Measurements from ENCODE around the gene JAG2. TPM values are rescaled to one million over a fixed set of nuclear protein-coding genes. Genes with fewer than 3 reads are reported as not detected.

The JAG2 gene
- total RNA-seq, 1 donor from 2014 or later, result 26.1 TPM

DNA sequence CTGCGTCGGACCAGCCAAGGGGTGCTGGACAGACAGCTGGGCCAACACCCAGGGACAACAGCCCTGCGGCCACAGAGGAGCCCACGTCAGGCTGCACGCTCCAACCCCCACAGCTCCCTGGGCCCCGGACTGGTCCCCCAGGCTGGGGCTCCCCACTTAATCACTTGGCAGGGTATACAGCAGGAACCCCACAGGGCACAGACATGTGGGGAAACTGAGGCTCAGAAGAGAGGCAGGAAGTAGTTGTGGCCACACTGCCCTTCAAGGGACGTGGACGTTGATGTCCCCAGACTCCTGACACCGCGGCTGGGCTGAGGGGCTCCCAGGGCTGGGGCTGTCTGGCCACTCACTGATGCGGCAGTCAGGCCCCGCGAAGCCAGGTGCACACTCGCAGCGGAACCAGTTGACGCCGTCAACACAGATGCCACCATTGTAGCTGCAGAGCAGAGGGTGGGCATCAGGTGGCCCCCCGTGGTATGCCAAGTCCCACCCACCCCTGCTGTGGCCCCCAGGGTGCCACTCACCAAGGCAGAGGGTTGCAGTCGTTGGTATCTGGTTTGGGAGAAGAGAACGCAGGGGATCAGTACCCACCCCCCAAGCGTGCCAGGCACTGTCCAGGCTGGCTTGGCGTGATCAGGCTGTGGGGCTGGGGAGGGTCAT lies 21.5 kb downstream of the JAG2 start:
- no peaks in the 10 kb centered on the region for H3K9me3 ChIP-seq (replicated peaks)
- no peak for TF ChIP-seq CTCF (IDR thresholded peaks at IDR 0.05; ENCODE audit: borderline replicate concordance)
- no peaks in the 10 kb centered on the region for H3K27me3 ChIP-seq (ENCODE audit: low read depth)
- peak; percentile 12 for DNase-seq
- intact Hi-C loops (cut with micrococcal nuclease), result no loop called here
- H3K27ac ChIP-seq (replicated peaks), result no peak overlapping the region
- no peak overlapping the region for H3K4me3 ChIP-seq
- peaks cover 7% of the 10 kb centered on the region for H3K4me1 ChIP-seq
- peaks cover 79% of the 10 kb centered on the region for H3K36me3 ChIP-seq

- peaks cover 81% of the 10 kb centered on the region for H3K36me3 ChIP-seq
- TF ChIP-seq CTCF (IDR thresholded peaks at IDR 0.05; ENCODE audit: borderline replicate concordance), result no peak
- no peak overlapping the region for H3K27ac ChIP-seq (replicated peaks)
- H3K27me3 ChIP-seq (ENCODE audit: low read depth), result no peaks in the 10 kb centered on the region
- H3K4me1 ChIP-seq, result no peaks in the 10 kb centered on the region
- no peak overlapping the region for H3K4me3 ChIP-seq
- H3K9me3 ChIP-seq (replicated peaks), result peaks cover under 1% of the 10 kb centered on the region
- peak; percentile 14 for DNase-seq
- intact Hi-C loops (cut with micrococcal nuclease), result no loop called here
Measured at GRCh38 chr14:105146181-105146975, 22.2 kb downstream of the JAG2 start.

GRCh38 chr14:105145381-105146180 lies 23.0 kb downstream of the JAG2 start:
- no peaks in the 10 kb centered on the region for H3K27me3 ChIP-seq (ENCODE audit: low read depth)
- H3K9me3 ChIP-seq (replicated peaks), result peaks cover 9% of the 10 kb centered on the region
- intact Hi-C loops (cut with micrococcal nuclease), result no loop called here
- H3K27ac ChIP-seq (replicated peaks), result no peak overlapping the region
- no peak overlapping the region for H3K4me3 ChIP-seq
- H3K4me1 ChIP-seq, result no peaks in the 10 kb centered on the region
- no peak for DNase-seq
- peaks cover 81% of the 10 kb centered on the region for H3K36me3 ChIP-seq
- no peak for TF ChIP-seq CTCF (IDR thresholded peaks at IDR 0.05; ENCODE audit: borderline replicate concordance)

- Histone ChIP-seq H3K4me3 (no peak overlapping the region), H3K27me3 (ENCODE audit: low read depth) (no peaks in the 10 kb centered on the region), H3K4me1 (no peaks in the 10 kb centered on the region), H3K27ac (replicated peaks) (no peak overlapping the region), H3K9me3 (replicated peaks) (peaks cover 16% of the 10 kb centered on the region), H3K36me3 (peaks cover 83% of the 10 kb centered on the region)
- no peak for TF ChIP-seq CTCF (IDR thresholded peaks at IDR 0.05; ENCODE audit: borderline replicate concordance)
- intact Hi-C loops (cut with micrococcal nuclease), result no loop called here
- peak; percentile 10 for DNase-seq
Measured at GRCh38 chr14:105144666-105145380, 23.8 kb downstream of the JAG2 start.

Measured in left ventricle myocardium inferior (tissue), 1 donor.